ENCODE results near the gene MINDY4.

The MINDY4 gene

GRCh38 chr7:30931161-30931928, 160.1 kb downstream of the MINDY4 start:
- H3K4me3 ChIP-seq (ENCODE audit: low read length): no peak overlapping the region
- no peak for DNase-seq (ENCODE audit: low read depth)
- TF ChIP-seq CTCF (IDR thresholded peaks at IDR 0.05; ENCODE audit: insufficient read depth, low read depth, low read length, missing control alignments): no peak

GRCh38 chr7:30931929-30932540, 160.8 kb downstream of the MINDY4 start:
- no peak overlapping the region for H3K4me3 ChIP-seq (ENCODE audit: low read length)
- TF ChIP-seq CTCF (IDR thresholded peaks at IDR 0.05; ENCODE audit: insufficient read depth, low read depth, low read length, missing control alignments): no peak
- DNase-seq (ENCODE audit: low read depth): no peak

- DNase-seq (ENCODE audit: low read depth): no peak
Observed at GRCh38 chr7:30932562-30932961, 161.3 kb downstream of the MINDY4 start.

GRCh38 chr7:30933124-30933974, 162.1 kb downstream of the MINDY4 start:
- no peak overlapping the region for H3K4me3 ChIP-seq (ENCODE audit: low read length)
- TF ChIP-seq CTCF (IDR thresholded peaks at IDR 0.05; ENCODE audit: insufficient read depth, low read depth, low read length, missing control alignments): no peak
- DNase-seq (ENCODE audit: low read depth): no peak

More at GRCh38 chr7:30932562-30932961, 161.3 kb downstream of the MINDY4 start:
- TF ChIP-seq CTCF (IDR thresholded peaks at IDR 0.05; ENCODE audit: insufficient read depth, low read depth, low read length, missing control alignments): no peak
- no peak overlapping the region for H3K4me3 ChIP-seq (ENCODE audit: low read length)

GRCh38 chr7:30934225-30934624, 163.0 kb downstream of the MINDY4 start:
- no peak for DNase-seq (ENCODE audit: low read depth)
- no peak overlapping the region for H3K4me3 ChIP-seq (ENCODE audit: low read length)
- TF ChIP-seq CTCF (IDR thresholded peaks at IDR 0.05; ENCODE audit: insufficient read depth, low read depth, low read length, missing control alignments): no peak

- no peak for TF ChIP-seq CTCF (IDR thresholded peaks at IDR 0.05; ENCODE audit: insufficient read depth, low read depth, low read length, missing control alignments)
- no peak for DNase-seq (ENCODE audit: low read depth)
- H3K4me3 ChIP-seq (ENCODE audit: low read length): no peak overlapping the region
Observed at GRCh38 chr7:30934732-30935568, 163.7 kb downstream of the MINDY4 start.
